ENCODE measurements around the gene NOP14. TPM values are rescaled to one million over a fixed set of nuclear protein-coding genes. Genes with fewer than 3 reads are reported as not detected.
"Not testable (repeated sequence)": the region's sequence is repeated elsewhere in the genome, so short reads cannot be mapped to it uniquely, and the experiment has no call there.

The NOP14 gene
- polyA plus RNA-seq, 1 donor, result 31.1 TPM

GRCh38 chr4:2931512-2932301 lies 31.5 kb downstream of the NOP14 start:
- DNase-seq, result no peak

GRCh38 chr4:2930758-2931511 lies 32.3 kb downstream of the NOP14 start:
- no peak for DNase-seq

DNA sequence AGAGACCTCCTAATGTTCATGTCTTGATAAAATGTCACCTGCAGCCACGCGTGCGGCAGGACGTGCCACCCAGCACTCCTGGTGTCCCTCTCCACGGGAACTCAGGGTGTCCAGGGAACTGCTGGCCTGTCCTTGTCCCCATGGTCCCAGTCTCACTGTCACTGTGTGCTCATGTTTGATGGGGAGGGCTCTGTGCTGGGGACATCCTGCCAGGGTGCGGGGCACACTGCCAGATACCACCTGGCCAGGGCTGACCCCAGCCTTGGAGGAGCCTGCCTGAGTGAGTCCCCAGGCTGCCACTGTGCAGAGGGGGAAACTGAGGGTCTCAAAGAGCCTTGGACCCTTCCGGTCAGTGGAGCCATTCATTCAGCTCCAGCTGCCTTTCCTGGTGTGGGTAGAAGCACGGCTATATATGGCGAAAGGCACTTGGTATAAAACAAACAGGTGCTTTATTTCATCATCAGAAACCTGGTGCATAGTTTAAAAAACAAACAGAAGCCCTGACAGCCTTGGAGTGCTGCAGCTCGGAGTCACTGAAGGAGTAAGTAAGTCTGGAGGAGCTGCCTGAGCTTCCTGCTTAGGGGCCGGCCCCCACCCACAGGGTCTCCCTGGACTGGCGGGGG lies 33.0 kb downstream of the NOP14 start:
- no peak for DNase-seq

DNA sequence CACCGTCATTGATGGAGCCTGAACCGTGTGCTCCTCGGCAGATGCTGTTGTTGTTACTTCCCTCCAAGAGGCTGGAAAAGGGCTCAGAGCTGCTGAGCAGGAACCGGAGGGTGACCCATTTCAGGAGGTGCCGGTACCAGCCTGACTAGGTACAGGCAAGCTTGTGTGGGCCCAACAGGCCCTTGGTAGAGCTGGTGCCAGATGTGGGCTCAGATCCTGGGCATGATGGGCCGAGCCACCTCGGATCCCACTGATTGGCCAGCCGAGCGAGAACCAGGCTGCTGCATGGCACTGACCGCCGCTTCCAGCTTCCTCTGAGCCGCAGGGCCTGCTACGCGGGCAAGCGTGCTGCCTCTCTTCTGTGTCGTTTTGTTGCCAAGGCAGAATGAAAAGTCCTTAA lies 33.7 kb downstream of the NOP14 start:
- no peak for DNase-seq

- DNase-seq, result no peak
Measured at GRCh38 chr4:2928242-2929176, 34.7 kb downstream of the NOP14 start.

GRCh38 chr4:2927696-2928075 lies 35.5 kb downstream of the NOP14 start:
- DNase-seq, result no peak

DNA sequence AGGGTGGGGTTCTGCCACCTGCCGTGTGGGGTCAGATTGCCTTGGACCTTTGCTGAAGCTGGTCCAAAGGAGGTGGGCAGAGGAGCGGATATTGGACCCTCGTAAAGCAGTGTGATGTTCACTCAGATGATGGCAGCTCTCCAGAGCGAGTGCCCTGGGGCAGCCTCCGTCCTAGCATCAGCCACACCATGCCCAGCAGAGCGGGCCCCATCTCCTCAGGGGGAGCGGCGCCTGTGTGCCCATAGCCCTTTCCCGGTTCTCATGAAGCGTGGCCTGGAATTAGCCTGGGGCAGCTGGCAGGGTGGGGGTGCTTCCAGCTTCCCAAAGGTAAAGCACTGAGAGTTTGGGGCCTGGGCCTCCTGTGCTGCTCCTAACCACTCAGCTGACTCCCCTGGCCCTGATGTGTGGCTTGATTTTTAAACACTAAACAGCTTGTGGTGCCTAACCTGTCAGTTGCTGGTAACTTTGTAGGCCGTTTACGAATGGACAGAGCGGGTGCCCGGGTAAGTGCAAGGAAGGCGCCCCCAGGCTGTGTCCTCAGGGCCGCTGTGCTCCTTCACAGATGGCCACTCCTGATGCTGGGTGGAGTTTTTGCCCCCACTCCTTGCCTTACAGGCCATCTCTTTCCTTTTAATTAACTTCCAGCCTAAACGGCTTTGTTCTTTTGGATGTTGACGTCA lies 36.0 kb downstream of the NOP14 start:
- DNase-seq, result no peak

DNA sequence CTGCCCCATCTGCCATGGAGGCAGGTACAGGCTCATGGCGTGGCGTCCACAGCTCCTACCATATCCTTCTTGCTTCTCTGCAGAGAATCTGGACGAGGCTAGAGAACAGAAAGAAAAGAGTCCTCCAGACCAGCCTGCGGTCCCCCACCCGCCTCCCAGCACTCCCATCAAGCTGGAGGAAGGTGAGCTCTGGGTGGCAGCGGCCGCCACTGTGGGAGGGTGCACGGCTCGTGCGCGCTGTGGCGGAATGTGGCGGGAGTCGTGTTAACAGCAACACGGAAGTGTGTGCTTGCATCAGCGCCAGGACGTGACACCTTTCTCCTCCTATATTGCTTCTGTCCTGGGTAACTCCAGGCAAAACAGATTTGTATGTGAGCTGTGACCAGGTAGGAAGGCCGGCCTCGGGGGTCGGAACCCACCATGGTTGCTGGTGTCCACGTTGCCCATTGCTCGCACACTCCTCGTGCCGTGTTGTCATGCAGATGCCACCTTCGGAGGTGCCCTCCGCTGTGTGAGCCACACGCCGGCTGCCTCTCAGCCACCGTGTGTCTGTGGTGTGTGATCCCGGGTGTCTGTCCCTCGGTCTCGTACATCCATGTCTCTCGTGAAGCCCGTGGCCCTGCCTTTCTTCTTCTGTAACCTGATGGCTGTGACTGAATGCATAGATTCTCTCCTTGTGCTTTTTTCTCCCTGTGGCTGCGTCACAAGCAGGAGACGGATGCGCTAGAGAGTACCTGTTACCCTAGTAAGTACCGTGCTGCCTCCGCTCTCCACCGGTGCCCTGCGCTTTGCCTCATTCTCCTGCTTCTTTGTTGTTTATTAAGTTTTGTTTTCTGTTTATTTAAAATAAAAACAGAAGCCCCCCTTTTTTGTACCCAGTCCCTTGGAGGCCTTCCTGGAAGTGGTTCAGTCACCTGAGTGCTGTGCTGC lies 37.0 kb downstream of the NOP14 start:
- DNase-seq, result no peak

DNA sequence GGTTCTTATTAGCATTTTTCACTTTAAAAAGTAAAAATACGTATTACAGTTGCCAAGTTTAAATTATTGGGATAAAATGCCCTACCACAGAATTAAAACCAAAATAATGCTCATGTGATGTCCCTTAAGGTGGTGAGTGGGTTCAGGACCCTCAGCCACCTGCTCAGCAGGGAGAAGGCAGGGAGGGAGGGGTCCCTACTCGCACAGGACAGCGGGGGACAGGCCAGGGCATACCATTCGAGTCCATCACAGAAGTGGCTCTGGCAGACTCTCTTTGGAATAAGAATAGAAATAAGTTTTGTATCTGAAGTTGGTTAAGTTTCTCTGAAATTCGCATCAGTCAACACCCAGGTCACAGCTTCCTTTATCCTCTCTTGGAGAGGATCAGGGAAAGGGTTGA lies 37.7 kb downstream of the NOP14 start:
- no peak for DNase-seq

DNA sequence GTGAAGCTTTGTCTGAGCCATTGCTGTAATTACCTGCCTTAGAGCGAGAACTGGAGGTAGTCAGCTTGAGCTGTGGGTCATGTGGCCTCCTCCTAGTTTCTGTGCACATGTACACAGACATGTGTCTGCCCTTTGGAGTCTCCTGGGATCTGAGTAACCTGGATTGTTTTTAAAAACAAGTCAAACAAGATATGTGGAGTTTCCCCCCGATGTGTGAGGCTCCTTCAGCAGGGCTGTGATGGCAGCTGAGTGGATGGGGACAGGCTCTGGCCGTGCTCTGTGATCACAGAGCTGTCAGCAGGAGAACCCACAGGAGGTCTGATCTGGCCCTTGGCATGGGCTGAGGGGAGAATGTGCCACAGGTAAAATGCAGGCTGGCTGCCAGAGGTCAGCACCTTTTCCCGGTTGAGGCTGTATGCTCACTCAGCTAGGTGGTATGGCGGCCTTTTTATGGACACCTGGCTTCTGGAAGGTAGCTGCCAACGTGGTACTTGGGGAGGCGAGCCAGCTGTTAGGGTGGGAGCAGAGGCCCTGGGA lies 38.4 kb downstream of the NOP14 start:
- DNase-seq, result no peak

DNA sequence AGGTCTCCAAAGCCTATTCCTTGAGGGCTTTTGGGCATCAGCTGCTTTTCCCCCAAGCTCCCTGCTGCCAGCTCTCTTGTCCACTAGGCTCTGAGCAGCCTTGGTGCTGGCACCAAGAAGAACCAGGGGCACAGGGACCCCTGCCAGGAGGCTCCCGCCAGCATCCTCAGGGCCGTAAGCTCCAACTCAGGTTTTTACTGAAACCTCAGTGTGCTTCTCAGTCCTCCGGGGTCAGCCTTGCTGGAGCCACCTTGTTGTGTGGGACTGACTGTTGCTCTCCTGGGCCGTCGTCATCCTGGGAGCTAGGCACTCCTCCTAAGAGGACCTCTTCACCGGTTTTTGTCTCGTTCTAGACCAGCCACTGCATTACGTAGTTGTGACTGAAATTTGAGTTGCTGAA lies 38.9 kb downstream of the NOP14 start:
- DNase-seq, result no peak

- no peak for DNase-seq
Measured at GRCh38 chr4:2923668-2924173, 39.5 kb downstream of the NOP14 start.

GRCh38 chr4:2923141-2923551 lies 40.1 kb downstream of the NOP14 start:
- no peak for DNase-seq

- not testable (repeated sequence) for DNase-seq
Measured at GRCh38 chr4:2922453-2923101, 40.6 kb downstream of the NOP14 start.

DNA sequence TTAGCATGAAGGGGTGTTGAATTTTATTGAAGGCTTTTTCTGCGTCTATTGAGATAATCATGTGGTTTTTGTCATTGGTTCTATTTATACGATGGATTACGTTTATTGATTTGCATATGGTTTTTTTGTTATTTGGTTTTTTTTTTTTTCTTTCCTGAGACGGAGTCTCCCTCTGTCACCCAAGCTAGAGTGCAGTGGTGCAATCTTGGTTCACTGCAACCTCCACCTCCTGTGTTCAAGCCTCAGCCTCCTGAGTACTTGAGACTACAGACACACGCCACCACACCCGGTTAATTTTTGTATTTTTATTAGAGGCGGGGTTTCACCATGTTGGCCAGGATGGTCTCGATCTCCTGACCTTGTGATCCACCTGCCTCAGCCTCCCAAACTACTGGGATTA lies 44.5 kb downstream of the NOP14 start:
- not testable (repeated sequence) for DNase-seq

DNA sequence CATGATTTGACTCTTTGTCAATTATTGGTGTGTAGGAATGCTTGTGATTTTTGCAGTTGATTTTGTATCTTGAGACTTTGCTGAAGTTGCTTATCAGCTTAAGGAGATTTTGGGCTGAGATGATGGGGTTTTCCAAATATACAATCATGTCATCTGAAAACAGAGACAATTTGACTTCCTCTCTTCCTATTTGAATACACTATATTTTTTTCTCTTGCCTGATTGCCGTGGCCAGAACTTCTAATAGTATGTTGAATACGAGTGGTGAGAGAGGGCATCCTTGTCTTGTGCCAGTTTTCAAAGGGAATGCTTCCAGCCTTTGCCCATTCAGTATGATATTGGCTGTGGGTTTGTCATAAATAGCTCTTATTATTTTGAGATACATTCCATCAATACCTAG lies 44.9 kb downstream of the NOP14 start:
- not testable (repeated sequence) for DNase-seq

DNA sequence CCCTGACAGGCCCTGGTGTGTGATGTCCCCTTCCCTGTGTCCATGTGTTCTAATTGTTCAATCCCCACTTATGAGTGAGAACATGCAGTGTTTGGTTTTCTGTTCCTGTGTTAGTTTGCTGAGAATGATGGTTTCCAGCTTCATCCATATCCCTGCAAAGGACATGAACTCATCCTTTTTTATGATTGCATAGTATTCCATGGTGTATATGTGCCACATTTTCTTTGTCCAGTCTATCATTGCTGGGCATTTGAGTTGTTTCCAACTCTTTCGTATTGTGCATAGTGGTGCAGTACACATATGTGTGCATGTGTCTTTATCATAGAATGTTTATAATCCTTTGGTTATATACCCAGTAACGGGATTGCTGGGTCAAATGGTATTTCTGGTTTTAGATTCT lies 46.5 kb downstream of the NOP14 start:
- DNase-seq, result not testable (repeated sequence)

GRCh38 chr4:2915789-2916188 lies 47.4 kb downstream of the NOP14 start:
- DNase-seq, result no peak
